GM12878 (cell line): ENCODE results near the gene BCL2L13.

Experiments
- CTCF ChIP-seq, 3 experiments: IDR thresholded peaks in 2 of 3; conservative IDR thresholded peaks in 1 of 3; 2 replicates each; pipeline ENCODE4 v1.5.1; 2011; ENCODE audit warnings: low read depth in 3 of 3, low read length in 3 of 3, mild to moderate bottlenecking in 3 of 3, control low read depth in 2 of 3, moderate library complexity in 2 of 3, inconsistent platforms in 1 of 3, mixed read lengths in 1 of 3; ENCODE audit not compliant: control insufficient read depth in 2 of 3, insufficient read depth in 1 of 3; ENCODE audit errors: extremely low read depth in 1 of 3
- SP1 ChIP-seq: IDR thresholded peaks from one replicate; pipeline ENCODE4 v1.6.1; 2011; ENCODE audit warnings: low read depth, low read length

- no peak for TF ChIP-seq CTCF (IDR thresholded peaks at IDR 0.05 in 2 of 3, conservative IDR thresholded peaks at IDR 0.05 in 1 of 3; ENCODE audit: control insufficient read depth in 2 of 3, extremely low read depth in 1 of 3, insufficient read depth in 1 of 3, low read depth in 3 of 3, low read length in 3 of 3)
- TF ChIP-seq SP1: no peak
Observed at GRCh38 chr22:17775781-17776465, 137.4 kb downstream of the BCL2L13 start.
